Suprapubic skin (tissue), 4 donors: Measurements from ENCODE around the gene FAF2. TPM values are rescaled to one million over a fixed set of nuclear protein-coding genes. Genes with fewer than 3 reads are reported as not detected.

Source experiments
- DNase-seq, 2 donors: peaks; one replicate each; pipeline ENCODE4 v3.0.0-alpha.2; 2019; ENCODE audit warnings: low spot score in 2 of 2
- H3K27ac ChIP-seq: fragments of 200-600 bp; sonication (generic); one replicate; pipeline ENCODE4 v1.5.1; 2019
- H3K27me3 ChIP-seq: fragments of 200-600 bp; sonication (generic); one replicate; pipeline ENCODE4 v1.5.1; 2019
- H3K36me3 ChIP-seq: fragments of 200-600 bp; sonication (generic); one replicate; pipeline ENCODE4 v1.5.1; 2019
- H3K4me1 ChIP-seq: fragments of 200-600 bp; sonication (generic); one replicate; pipeline ENCODE4 v1.5.1; 2019
- H3K4me3 ChIP-seq: fragments of 200-600 bp; sonication (generic); one replicate; pipeline ENCODE4 v1.5.1; 2019; ENCODE audit warnings: mild to moderate bottlenecking
- H3K9me3 ChIP-seq: fragments of 200-600 bp; sonication (generic); one replicate; pipeline ENCODE4 v1.5.1; 2019
- EP300 ChIP-seq: sonication (generic); formaldehyde crosslinking; IDR thresholded peaks from one replicate; pipeline ENCODE4 v1.6.1; 2017; ENCODE audit warnings: antibody characterized with exemption
- POLR2A ChIP-seq, 2 donors: fragments of 450-650 bp; IDR thresholded peaks; one replicate each; pipeline ENCODE4 v1.6.1; 2017; ENCODE audit warnings: antibody characterized with exemption in 2 of 2, mild to moderate bottlenecking in 2 of 2, moderate library complexity in 2 of 2
- POLR2AphosphoS5 ChIP-seq, 3 donors: sonication (generic); formaldehyde crosslinking; IDR thresholded peaks; one replicate each; pipeline ENCODE4 v1.6.1; 2017; ENCODE audit warnings: antibody characterized with exemption in 3 of 3
- WGBS: methylation state at CpG from one replicate; pipeline ENCODE4 v1.1.5; 2018; 5-methylcytosine and 5-hydroxymethylcytosine counted together
- total RNA-seq, 4 donors: library from RNA; depleted of rRNA; stranded (reverse); fragments of >200 nt; gene quantifications; one replicate each; pipeline ENCODE4 v1.1.0, GENCODE V29; 2016
- TF ChIP-seq, protein P1 (sequence below), 2 donors: fragments of 200-600 bp in 1 of 2; fragments of 450-650 bp in 1 of 2; sonication (generic) in 1 of 2; IDR thresholded peaks; one replicate each; pipeline ENCODE4 v1.5.1; 2016 to 2019; ENCODE audit warnings: antibody characterized with exemption in 2 of 2, mild to moderate bottlenecking in 1 of 2, moderate library complexity in 1 of 2

The FAF2 gene
- total RNA-seq, 4 donors from 2014 or later, result 28.8 to 41.9 (median 37.1) TPM

- Histone ChIP-seq H3K9me3 (no peaks in the 10 kb centered on the region), H3K27me3 (no peaks in the 10 kb centered on the region), H3K27ac (no peak overlapping the region), H3K4me1 (peaks cover 13% of the 10 kb centered on the region), H3K36me3 (no peaks in the 10 kb centered on the region), H3K4me3 (no peak overlapping the region)
- no peak for TF ChIP-seq EP300
- TF ChIP-seq POLR2AphosphoS5 (IDR thresholded peaks at IDR 0.05), result no peak
- TF ChIP-seq, protein P1, sequence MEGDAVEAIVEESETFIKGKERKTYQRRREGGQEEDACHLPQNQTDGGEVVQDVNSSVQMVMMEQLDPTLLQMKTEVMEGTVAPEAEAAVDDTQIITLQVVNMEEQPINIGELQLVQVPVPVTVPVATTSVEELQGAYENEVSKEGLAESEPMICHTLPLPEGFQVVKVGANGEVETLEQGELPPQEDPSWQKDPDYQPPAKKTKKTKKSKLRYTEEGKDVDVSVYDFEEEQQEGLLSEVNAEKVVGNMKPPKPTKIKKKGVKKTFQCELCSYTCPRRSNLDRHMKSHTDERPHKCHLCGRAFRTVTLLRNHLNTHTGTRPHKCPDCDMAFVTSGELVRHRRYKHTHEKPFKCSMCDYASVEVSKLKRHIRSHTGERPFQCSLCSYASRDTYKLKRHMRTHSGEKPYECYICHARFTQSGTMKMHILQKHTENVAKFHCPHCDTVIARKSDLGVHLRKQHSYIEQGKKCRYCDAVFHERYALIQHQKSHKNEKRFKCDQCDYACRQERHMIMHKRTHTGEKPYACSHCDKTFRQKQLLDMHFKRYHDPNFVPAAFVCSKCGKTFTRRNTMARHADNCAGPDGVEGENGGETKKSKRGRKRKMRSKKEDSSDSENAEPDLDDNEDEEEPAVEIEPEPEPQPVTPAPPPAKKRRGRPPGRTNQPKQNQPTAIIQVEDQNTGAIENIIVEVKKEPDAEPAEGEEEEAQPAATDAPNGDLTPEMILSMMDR (IDR thresholded peaks at IDR 0.05), result no peak
- no peak for TF ChIP-seq POLR2A (IDR thresholded peaks at IDR 0.05)
- DNase-seq, result no peak
- 96% methylated on average over 2 of the region's 2 CpGs for WGBS
These were observed 13.2 kb downstream of the FAF2 start for GRCh38 chr5:176461349-176461748.

GRCh38 chr5:176463113-176463764, 15.1 kb downstream of the FAF2 start:
- Histone ChIP-seq H3K27ac (no peak overlapping the region), H3K27me3 (no peaks in the 10 kb centered on the region), H3K9me3 (no peaks in the 10 kb centered on the region), H3K4me3 (no peak overlapping the region), H3K36me3 (no peaks in the 10 kb centered on the region), H3K4me1 (peaks cover 17% of the 10 kb centered on the region)
- DNase-seq, result no peak
- TF ChIP-seq POLR2A (IDR thresholded peaks at IDR 0.05), result no peak
- TF ChIP-seq, protein P1 (IDR thresholded peaks at IDR 0.05), result no peak
- TF ChIP-seq POLR2AphosphoS5 (IDR thresholded peaks at IDR 0.05), result no peak
- TF ChIP-seq EP300, result no peak
- WGBS, result 86% methylated on average over 7 of the region's 7 CpGs

DNA sequence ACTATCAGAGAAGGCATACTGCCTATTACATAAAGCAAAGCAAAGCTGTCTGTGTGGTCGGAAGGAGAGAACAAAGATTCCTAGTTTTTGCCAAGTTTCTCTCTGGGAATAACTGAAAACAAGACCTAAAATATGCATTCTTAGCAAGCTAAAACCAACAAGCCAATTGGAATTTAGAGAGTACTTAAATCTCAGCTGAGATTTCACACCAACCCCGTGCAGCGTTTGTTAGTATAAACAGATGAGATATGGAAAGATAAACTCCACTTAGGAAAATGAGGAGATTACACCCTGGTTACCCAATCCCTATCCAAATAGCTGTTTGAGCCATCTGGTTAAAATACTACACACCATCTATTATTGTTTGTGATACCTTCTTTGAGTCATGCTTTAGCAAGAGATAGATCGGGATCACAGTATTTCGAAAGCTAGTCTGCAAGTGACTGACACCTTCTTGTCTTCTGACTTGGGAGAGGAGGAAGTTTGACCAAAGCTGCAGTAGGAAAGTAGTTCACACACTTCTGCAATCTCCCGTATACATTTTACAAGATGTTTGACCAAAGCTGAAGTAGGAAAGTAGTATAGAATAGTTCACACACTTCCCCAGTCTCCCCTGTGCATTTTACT, 18.2 kb downstream of the FAF2 start:
- no peaks in the 10 kb centered on the region for H3K36me3 ChIP-seq
- DNase-seq, result no peak
- no peak for TF ChIP-seq POLR2AphosphoS5 (IDR thresholded peaks at IDR 0.05)
- TF ChIP-seq EP300, result no peak
- TF ChIP-seq, protein P1 (IDR thresholded peaks at IDR 0.05), result no peak
- TF ChIP-seq POLR2A (IDR thresholded peaks at IDR 0.05), result no peak
- no peak overlapping the region for H3K27ac ChIP-seq
- no peak overlapping the region for H3K4me3 ChIP-seq
- no peaks in the 10 kb centered on the region for H3K27me3 ChIP-seq
- H3K9me3 ChIP-seq, result no peaks in the 10 kb centered on the region
- 40% methylated on average over 6 of the region's 6 CpGs for WGBS
- H3K4me1 ChIP-seq, result peaks cover 19% of the 10 kb centered on the region

GRCh38 chr5:176469296-176469695, 21.1 kb downstream of the FAF2 start:
- Histone ChIP-seq H3K4me3 (no peak overlapping the region), H3K9me3 (no peaks in the 10 kb centered on the region), H3K27ac (no peak overlapping the region), H3K4me1 (peaks cover 19% of the 10 kb centered on the region), H3K36me3 (no peaks in the 10 kb centered on the region), H3K27me3 (no peaks in the 10 kb centered on the region)
- no peak for TF ChIP-seq POLR2AphosphoS5 (IDR thresholded peaks at IDR 0.05)
- no peak for TF ChIP-seq POLR2A (IDR thresholded peaks at IDR 0.05)
- TF ChIP-seq, protein P1 (IDR thresholded peaks at IDR 0.05), result no peak
- TF ChIP-seq EP300, result no peak
- whole genome bisulfite sequencing, result 65% methylated on average over 1 of the region's 1 CpG
- no peak for DNase-seq

DNA sequence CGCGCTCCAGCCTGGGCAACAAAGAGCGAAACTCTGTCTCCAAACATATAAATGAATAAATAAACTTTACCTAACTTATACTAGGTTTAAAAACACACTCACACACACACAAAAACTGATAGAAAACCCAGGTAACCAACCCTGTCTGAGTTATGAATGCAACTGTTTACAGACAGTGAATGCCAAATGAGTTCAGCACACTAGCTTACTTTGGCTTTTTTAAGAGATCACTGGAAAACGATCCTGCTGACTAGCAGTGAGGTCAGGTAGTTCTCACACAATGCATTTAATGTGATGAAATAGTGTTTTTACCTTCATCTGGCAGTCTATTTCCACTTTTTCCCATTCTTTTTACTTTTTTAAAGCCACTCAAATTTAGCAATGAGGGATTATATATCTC, 22.4 kb downstream of the FAF2 start:
- Histone ChIP-seq H3K9me3 (no peaks in the 10 kb centered on the region), H3K4me1 (peaks cover 19% of the 10 kb centered on the region), H3K4me3 (no peak overlapping the region), H3K36me3 (peaks cover 2% of the 10 kb centered on the region), H3K27ac (no peak overlapping the region), H3K27me3 (no peaks in the 10 kb centered on the region)
- WGBS, result 92% methylated on average over 4 of the region's 4 CpGs
- no peak for TF ChIP-seq POLR2AphosphoS5 (IDR thresholded peaks at IDR 0.05)
- no peak for TF ChIP-seq EP300
- no peak for TF ChIP-seq POLR2A (IDR thresholded peaks at IDR 0.05)
- no peak for DNase-seq
